GM20431 (cell line): ENCODE data around the gene VRK1.

Source experiments
- in situ Hi-C: fragments of 300-500 bp; cut with MseI, MboI; formaldehyde crosslinking; loops from one replicate; pipeline ENCODE4 v1.15.0; 2020; ENCODE audit warnings: low sequenced_read_pairs; ENCODE audit not compliant: unreplicated experiment

VRK1 gene

DNA sequence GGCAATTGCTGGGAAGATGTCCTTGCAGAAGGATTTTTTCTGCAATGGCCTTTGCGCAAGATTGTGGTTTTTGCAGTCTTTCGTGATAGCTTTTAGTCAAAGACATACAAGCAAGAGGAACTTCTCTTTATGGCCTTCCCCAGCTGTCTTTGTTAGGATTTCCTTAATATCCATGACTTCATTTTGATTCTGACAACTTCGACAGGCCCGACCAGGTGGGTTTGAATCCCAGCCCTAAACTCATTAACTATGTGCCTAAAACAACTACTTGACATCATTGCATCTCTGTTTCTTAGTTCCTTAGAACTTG lies 13.3 kb upstream of the VRK1 start:
- in situ Hi-C loops = no loop called here

DNA sequence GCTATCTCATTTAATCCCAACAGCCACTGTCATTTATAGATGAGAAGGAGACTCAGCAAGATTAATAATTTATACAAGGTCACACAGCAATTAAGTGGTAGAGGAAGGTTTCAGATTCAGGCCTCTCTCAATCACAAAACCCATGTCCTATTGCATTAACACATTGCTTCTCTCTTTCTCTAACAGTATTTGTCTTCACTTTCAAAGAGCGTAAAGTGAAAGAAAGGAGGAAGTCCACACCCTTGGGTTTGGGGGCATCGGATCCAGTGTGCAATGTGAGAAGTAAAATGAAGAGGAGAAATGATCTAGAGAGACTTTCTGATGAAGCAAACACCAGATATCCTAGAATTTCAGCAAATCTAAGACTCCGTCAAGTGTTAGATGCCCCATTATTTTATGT lies 7.0 kb upstream of the VRK1 start:
- in situ Hi-C loops = no loop called here

- in situ Hi-C loops = no loop called here
Measured at GRCh38 chr14:96790706-96791105, 6.5 kb upstream of the VRK1 start.

DNA sequence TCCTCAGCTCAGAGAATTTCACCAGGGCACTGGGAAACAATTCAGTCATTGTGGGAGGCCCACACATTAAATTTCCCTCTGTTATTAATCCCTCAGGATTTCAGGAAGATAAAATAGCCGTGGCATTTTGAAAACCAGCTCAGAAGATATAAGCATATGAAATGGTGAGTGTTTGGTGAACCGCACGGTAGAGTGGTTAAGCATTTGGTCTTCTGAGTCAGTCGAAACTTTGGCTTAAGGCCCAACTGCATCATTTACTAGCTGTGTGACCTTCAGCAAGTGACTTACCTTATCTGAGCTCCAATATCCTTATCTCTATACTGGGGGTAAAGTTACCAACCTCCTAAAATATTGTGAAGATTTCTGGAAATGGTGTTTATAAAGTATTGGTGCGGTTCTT lies 5.2 kb upstream of the VRK1 start:
- in situ Hi-C loops = no loop called here

DNA sequence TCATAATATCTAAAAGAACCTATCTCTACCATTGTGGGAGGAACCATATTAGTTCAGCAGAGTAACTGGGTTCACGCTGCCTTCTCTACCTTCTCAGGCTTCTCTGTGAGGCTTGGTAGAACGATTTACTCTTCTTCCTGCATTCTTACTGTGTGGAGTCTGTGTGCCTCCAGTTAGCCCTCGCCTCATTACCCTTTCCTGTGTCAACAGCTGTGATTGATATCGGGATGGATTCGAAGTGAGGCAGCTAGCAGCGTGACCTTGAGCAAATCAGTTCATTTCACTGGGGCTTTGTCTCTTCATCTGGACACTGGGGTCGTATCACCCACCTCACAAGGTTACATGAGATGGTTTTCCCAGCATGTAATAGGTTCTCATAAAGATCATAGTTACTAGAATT lies 4.6 kb upstream of the VRK1 start:
- in situ Hi-C loops = no loop called here

DNA sequence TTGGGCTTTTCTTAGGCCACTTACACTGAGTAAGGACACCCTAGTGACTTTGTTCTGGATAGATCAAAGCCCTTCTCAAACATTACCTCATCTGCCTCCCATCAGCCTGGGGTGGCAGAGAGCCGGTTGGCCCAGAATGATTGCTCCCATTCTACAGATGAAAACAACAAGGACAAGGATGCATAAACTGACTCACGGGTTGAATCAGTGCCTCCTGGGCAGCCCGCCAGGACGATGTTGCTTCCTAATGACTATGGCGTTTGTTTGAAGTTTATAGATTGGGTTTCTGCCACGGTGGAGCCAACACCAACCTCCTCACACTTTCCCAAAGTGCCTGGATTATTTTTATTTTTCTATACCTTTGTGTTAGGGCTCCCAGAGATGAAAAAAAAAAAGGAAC lies 3.6 kb upstream of the VRK1 start:
- in situ Hi-C loops = no loop called here

DNA sequence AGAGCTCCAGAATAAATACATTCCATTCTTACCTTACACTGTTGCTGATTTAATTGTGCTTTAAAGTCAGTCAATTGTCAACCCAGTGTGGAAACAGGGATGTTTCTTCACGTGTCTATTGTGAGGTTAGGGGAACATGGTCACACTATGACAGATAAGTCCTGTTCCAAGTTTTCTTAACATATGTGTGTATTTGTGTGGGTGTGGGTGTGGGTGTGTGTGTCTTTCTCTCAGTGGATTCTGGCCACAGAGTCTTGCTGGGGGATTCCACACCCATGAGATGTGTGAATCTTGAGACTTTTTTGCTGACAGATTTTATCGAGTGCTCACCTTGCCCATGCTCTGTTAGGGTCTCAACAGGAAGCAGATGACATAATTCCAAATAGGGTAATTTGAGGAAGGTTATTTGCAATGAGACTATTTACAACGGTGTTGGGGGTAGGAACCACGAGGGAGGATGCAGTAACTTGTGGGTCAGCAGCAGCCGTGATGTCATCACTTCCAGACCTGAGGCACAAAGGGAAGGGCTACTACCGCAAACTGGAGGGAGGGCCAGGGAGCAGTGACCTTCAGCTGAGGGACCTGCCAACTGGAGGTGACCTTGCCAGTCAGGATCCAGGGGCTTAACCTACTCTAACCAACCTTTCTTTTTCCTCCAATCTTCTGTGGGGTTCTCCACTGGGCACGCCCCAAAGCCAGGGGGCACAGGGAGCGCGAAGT lies 1.9 kb upstream of the VRK1 start:
- in situ Hi-C loops = no loop called here

DNA sequence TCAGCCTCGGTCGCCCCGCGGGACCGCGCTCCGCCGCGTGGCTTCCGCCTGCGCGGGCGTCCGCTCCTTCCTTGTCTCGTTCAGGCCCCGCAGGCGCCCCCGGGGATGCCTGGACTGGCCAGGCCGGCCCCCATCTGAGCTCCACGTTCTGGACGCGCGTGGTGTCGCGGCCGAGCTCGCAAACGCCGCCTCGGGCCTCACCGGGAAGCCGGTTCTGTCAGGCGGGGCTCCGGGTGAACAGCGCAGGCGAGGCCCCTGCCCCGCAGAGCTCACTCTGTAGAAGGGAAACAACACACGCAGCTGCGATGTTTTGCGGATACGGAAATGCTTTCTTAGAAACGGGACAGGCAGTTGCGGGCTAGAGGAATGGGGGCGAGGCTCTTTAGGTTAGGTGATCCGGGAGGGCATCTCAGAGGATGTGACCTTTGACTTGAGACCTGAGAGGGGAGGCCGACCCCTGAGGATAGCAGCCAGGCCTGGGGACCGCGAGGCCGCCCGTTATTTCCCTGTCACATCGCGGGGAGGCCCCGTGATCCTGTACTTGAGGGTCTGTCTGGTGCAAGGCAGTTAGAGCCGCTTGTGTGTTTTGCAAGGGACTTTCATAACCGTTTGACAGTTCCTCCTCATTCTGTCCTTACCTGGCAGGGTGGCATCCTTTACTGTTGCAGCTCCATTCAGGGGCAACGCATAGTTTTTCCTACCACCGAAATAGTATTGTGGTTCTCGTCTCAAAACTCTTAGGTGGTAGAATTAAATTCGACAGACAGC lies 584 bp downstream of the VRK1 start:
- in situ Hi-C loops = no loop called here

DNA sequence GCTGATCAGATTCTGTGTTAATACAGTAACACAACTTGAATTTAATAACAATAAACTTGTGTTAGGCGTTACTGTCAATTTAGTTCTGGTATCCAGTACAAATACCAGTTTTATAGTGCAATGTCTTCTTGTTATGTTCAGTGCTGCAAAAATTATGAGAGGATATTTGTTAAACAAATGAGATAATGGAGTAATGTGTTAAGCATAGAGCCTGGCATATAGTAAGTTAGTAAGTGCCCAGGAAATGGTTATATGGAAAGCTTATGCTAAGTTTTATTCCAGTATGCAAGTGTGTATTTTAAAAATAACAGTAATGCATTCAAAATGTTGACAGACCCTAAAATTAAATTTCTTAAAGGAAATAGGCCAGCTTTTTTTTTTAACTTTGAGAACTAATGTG lies 1.8 kb downstream of the VRK1 start:
- in situ Hi-C loops = no loop called here

DNA sequence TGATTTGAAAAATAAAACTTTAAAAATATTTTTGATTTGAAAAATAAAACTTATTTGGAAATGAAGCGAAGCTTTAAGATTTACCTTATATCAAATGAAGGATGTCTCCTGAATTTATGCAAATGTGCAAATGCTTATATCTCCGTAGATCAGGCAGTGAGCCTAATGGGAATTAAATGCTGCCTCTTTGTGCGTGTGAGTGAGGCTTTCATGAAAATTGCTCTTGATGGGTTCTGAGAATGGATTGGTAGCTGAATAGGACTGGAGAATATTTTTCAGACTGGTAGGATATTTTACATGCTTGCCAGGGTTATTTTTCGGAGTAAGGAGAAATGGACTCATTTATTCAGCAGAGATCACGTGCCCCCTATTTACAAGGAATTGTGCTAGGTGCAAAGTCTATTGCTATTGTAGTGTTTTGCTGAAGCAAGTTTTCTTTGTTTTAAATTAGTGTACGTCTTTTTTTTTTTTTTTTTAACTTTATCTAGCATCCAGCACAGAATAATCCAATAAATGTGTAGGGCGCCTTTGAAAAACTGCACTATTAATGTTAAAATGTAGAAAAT lies 2.4 kb downstream of the VRK1 start:
- in situ Hi-C loops = no loop called here

GRCh38 chr14:96801931-96802330 lies 4.7 kb downstream of the VRK1 start:
- in situ Hi-C loops = no loop called here

DNA sequence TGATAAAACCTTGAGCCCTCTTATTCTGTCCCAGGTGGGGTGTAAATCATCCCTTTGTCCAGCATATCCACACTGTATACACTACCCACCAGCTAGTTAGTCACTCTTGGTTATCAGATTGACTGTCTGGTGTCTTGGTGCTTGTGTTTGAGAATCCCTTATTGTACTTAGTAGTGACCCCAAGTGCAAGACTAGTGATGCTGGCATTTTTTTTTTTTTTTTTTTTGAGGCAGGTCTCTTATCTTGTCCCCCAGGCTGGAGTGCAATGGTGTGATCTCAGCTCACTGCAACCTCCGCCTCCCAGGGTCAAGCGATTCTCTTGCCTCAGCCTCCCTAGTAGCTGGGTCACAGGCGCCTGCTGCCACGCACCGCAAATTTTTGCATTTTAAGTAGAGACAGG lies 5.8 kb downstream of the VRK1 start:
- in situ Hi-C loops = no loop called here

DNA sequence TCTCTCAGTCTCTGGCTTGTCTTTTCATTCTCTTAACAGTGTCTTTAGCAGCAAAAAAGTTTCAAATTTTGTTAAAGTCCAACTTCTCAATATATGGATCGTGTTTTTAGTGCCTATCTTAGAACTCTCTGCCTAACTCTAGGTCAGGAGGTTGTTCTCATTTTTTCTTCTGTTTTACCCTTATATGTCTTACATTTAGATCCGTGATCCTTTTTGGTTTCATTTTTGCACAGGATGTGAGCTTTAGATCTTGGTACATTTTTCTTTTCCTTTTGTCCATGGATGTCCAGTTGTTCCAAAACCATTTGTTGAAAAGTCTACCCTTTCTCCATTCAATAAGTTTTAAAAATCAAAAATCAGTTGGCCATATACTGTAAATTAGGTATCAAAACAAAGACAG lies 6.8 kb downstream of the VRK1 start:
- in situ Hi-C loops = no loop called here

DNA sequence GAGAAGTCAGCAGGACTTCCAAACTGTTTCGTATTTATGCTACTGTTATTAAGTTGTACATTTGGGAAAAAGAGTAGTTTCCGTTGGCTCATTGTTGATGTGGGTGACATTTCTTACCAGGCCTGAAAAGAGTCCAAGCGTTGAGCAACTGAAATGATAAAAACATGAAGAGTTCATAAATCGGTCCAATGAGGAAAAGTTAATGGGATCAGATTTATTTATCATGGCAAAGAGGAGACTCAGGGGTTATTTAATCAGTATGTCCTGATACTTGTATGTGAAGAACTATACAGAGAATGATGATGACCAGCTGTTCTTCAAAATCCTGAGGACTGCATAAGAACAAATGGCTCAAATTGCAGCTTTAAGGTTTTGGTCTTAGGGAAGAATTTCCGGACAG lies 7.7 kb downstream of the VRK1 start:
- in situ Hi-C loops = no loop called here

DNA sequence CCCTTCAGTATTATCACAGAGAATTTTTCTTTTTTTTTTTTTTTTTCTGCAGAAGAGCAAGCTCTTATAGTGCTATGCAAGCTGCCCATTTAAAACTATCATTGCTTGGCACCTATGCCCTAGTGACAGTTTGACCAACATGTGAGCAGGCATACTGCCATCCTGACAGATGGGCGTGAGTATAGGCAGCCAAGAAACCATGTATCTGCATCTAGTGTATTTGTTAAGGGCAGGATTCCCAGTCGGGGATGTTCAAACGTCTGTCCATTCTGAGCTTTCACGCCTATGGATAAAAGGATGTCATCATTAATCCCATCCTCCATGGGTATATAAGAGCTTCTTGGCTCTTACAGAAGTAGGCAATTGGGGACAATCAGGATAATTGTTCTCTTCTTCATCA lies 8.8 kb downstream of the VRK1 start:
- in situ Hi-C loops = no loop called here

GRCh38 chr14:96806836-96807235 lies 9.7 kb downstream of the VRK1 start:
- in situ Hi-C loops = no loop called here

GRCh38 chr14:96808619-96809406 lies 11.6 kb downstream of the VRK1 start:
- in situ Hi-C loops = no loop called here

GRCh38 chr14:96811265-96811664 lies 14.1 kb downstream of the VRK1 start:
- in situ Hi-C loops = no loop called here

- in situ Hi-C loops = no loop called here
Measured at GRCh38 chr14:96811985-96812667, 14.9 kb downstream of the VRK1 start.

DNA sequence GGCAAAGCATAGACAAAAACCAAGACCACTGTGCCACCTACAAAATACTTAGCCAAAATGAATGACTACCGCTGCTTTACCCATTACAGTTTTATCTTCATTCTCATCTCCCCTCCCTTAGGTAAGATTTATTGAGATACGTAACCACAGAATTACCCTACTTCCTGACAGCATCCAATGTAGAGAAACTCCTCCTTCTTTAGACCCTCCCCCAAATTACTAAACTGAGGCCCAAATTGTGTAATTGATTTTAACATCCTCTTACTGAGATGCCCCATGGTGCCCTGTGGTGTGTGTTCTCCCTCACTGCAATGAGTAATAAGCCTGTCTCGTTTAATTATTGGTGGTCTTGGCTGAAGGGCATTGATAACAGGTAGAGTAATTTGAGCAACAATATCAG lies 19.1 kb downstream of the VRK1 start:
- in situ Hi-C loops = no loop called here
